ENCODE measurements around the gene ARFGAP3.

Gene ARFGAP3

GRCh38 chr22:42863349-42863961 lies 6.4 kb upstream of the ARFGAP3 start:
- DNase-seq (ENCODE audit: low read depth) = peak; percentile 27

DNA sequence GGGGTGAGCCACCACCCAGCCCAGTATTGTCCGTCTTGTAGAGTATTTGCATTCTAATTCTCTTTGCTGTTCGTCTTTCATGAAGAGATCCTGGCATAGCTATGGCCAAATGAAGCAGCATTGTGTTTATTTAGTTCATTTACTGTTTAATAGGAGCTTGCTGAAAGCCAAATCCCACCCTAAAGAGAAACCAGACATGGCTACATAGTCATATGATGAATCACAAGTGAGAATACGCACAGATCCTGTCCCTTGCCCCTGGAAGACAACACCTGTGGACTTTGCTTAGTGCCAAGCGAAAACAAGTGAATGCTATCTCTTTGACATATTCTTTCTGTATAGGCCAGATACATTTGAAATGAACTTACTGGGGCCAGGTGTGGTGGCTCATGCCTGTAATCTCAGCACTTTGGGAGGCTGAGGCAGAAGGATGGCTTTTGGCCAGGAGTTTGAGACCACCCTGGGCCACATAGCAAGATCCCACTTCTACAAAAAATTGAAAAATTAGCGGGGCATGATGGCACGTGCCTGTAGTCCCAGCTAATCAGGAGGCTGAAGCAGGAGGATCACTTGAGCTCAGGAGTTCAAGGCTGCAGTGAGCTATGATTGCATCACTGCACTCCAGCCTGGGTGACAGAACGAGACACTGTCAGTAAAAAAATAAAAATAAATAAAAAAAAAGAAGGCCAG lies 5.1 kb upstream of the ARFGAP3 start:
- no peak for DNase-seq (ENCODE audit: low read depth)

DNA sequence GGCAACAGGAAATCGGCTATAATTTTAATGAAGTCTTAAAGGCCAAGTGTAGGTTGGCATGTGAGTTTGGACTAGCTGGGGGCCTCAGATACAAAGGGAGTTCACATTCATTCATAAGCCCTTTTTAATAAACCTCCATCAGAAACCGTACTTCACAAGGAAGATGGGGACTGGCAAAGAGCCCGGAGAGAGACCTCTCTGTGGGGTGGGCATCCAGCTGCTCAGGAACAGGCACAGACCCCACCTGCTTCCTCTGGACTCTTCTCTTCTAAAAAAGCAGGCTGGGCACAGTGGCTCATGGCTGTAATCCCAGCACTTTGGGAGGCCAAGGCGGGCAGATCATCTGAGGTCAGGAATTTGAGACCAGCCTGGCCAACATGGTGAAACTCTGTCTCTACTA lies 3.9 kb upstream of the ARFGAP3 start:
- DNase-seq (ENCODE audit: low read depth) = no peak

GRCh38 chr22:42857845-42858481 lies 890 bp upstream of the ARFGAP3 start:
- no peak for DNase-seq (ENCODE audit: low read depth)

- DNase-seq (ENCODE audit: low read depth) = no peak
Measured at GRCh38 chr22:42856179-42856864, 751 bp downstream of the ARFGAP3 start.

DNA sequence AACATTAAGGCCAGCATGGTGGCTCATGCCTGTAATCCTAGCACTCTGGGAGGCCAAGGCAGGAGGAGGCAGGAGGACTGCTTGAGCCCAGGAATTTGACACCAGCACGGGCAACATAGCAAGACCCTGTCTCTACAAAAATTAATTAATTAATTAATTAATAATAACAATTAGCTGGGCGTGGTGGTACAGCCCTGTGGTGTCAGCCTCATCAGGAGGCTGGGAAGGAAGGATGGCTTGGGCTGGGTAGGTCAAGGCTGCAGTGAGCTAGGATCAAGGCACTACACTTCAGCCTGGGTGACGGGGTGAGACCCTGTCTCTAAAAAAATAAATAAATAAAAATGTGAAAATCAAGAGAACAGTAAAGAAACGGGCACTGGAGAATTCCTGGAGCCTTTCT lies 1.4 kb downstream of the ARFGAP3 start:
- no peak for DNase-seq (ENCODE audit: low read depth)

DNA sequence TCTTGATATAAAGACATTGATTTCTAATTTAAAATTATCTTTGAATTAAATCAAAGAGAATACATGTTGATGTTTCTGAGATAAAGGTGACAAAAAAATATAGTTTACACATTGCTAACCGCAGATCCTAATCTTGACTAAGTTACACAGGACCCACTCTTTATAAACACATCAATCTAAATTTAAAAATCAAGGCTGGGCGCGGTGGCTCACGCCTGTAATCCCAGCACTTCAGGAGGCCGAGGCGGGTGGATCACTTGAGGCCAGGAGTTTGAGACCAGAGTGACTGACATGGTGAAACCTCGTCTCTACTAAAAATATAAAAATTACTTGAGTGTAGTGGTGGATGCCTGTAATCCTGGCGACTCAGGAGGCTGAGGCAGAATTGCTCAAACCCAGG lies 1.9 kb downstream of the ARFGAP3 start:
- DNase-seq (ENCODE audit: low read depth) = no peak

DNA sequence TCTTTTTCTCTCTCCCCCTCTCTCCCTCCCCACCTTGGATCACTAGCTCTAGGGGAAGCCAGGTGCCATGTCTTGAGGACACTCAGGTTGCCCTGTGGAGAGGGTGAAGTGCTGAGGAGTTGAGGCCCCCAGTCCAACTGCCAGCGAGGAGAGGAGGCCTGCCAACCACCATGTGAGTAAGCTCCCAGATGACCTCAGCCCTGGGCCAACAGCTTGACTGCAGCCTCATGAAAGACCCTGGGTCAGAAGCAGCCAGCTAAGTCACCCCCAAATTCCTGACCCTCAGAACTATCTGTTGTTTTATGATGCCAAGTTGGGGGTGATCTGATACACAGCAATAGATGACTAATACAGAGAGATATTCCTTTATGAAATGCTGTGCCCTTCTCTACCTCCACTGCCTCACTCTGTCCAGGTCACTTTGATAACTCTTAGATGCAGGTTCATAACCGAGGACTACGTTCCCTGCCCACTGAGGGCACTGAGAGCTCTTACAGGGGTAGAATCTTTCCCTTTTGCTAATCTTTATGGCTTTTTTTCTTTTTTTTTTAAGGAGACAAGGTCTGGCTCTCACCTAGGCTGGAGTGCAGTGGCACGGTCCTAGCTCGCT lies 8.0 kb downstream of the ARFGAP3 start:
- DNase-seq (ENCODE audit: low read depth) = no peak

DNA sequence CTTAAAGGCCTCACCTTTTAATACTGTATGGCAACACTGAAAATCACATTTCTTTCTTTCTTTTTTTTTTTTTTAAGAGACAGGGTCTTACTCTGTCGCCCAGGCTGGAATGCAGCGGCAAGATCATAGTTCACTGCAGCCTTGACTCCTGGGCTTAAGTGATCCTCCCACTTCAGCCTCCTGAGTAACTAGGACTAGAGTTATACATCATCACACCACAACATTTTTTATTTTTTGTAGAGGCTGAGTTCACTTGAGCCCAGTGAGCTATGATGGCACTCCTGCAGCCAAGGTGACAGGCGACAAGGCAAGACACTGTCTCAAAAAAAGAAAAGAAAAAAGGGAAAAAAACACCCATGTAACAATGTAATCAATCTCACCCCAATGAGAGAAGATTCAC lies 10.0 kb downstream of the ARFGAP3 start:
- no peak for DNase-seq (ENCODE audit: low read depth)

DNA sequence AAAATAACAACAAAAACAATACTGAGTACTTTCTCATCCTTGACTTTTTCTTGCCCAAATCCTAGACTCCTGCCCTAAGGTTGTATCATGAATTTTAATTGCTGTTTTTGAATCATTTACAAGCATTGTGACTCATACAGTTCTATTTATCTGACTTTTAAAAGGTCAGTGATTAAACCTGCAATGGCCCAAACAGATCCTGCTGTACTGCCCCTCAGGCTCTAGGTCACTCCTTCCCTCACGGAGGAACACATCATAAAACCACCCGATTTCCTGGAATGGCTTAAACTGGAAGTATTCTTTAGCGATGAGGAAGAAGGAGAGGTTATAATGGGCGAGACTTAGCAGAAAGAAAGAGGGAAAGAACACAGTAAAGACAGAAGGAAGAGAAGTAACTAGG lies 12.3 kb downstream of the ARFGAP3 start:
- DNase-seq (ENCODE audit: low read depth) = peak; percentile 24

DNA sequence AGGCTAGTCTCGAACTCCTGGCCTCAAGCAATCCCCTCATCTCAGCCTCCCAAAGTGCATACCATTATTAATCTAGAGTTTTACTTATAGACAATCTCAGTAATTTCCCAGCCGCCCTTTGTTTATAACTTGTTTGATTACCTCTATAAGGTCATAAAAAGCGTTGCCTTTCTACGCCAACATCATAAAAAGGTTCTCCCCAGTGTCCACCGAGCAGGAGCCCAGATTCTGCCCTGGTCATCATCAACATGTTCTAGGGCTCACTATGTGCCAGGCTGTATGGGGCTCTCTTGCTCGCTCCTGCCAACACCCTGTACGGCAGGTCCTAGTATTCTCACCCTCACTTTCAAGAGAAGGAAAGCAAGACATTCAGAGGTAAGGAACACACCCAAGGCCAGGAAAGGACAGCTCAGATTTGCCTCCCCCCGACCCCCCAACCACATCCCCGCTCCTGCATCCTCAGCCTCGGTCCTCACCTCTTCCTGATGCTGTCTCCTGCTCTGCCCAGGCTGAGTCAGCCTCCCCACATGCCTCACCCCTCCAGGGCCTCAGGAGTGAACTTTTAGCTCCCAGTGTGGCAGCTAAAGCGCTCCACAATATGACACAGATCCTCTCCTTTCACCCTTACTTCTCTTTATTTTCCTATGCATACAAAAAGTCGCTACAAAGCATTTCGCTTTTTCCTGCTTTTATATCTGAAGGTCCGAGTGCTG lies 14.3 kb downstream of the ARFGAP3 start:
- DNase-seq (ENCODE audit: low read depth) = no peak

- DNase-seq (ENCODE audit: low read depth) = no peak
Measured at GRCh38 chr22:42841444-42841843, 15.6 kb downstream of the ARFGAP3 start.

DNA sequence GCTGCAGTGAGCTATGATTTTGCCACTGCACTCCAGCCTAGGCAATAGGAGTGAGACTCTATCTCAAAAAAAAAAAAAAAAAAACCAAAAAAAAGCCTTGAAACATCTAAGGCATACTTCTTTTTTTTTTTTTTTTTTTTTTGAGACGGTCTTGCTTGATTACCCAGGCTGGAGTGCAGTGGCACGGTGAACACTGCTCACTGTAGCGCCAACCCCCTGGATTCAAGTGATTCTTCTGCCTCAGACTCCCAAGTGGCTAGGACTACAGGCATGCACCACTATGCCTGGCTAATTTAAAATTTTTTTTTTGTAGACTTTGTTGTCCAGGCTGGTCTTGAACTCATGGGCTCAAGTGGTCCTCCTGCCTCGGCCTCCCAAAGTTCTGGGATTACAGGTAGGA lies 19.5 kb downstream of the ARFGAP3 start:
- no peak for DNase-seq (ENCODE audit: low read depth)

GRCh38 chr22:42836026-42836425 lies 21.0 kb downstream of the ARFGAP3 start:
- DNase-seq (ENCODE audit: low read depth) = no peak

GRCh38 chr22:42834177-42834949 lies 22.7 kb downstream of the ARFGAP3 start:
- DNase-seq (ENCODE audit: low read depth) = no peak

DNA sequence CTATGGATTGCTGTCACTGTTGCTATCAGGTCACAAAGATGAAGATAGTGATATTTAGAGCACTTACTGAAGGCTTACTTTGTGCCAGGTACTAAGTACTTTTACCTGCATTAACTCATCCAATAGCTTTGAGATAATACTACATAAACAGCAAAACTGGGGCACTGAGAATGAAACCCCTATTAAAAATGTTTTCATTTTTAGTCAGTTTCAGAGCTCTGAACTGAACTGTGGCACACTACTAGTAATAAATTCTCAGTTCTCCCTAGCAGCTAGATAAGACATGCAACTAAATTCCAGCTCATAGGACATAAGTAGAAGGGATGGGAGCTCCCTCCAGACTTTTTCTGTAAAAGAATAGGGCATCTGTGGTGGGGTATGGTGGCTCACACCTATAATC lies 24.0 kb downstream of the ARFGAP3 start:
- DNase-seq (ENCODE audit: low read depth) = no peak

- no peak for DNase-seq (ENCODE audit: low read depth)
Measured at GRCh38 chr22:42831712-42832111, 25.4 kb downstream of the ARFGAP3 start.

- DNase-seq (ENCODE audit: low read depth) = no peak
Measured at GRCh38 chr22:42830161-42830560, 26.9 kb downstream of the ARFGAP3 start.

- no peak for DNase-seq (ENCODE audit: low read depth)
Measured at GRCh38 chr22:42829302-42829701, 27.8 kb downstream of the ARFGAP3 start.

DNA sequence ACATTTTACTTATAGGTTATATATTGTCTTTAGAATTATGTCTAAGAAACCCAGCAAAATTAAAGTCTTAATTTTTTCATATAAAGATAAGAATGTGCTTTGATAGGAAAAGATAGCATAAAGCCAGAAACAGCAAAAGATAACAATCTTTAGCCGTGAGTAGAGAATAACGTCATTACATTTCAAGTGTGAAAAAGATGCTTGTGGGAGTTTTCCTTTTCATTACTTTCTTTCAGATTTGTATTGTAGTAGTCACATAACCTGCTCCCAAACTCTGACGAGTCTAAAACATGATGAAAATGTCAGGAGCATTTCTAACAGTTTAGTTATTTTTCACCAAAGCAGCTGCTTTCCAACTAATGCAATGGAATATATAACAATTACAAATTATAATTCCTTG lies 31.3 kb downstream of the ARFGAP3 start:
- no peak for DNase-seq (ENCODE audit: low read depth)

GRCh38 chr22:42821386-42821785 lies 35.7 kb downstream of the ARFGAP3 start:
- DNase-seq (ENCODE audit: low read depth) = no peak

All from GM04503 (cell line).